Colonic mucosa (tissue), 4 donors: Measurements from ENCODE around the gene SPAG16. TPM values are rescaled to one million over a fixed set of nuclear protein-coding genes. Genes with fewer than 3 reads are reported as not detected.

ENCODE experiments used
- DNase-seq: peaks from one replicate; pipeline ENCODE4 v3.0.0-alpha.2; 2020
- H3K27ac ChIP-seq: fragments of 200-600 bp; one replicate; pipeline ENCODE4 v1.8.0; 2021
- H3K27me3 ChIP-seq: fragments of 200-600 bp; one replicate; pipeline ENCODE4 v1.8.0; 2021
- H3K36me3 ChIP-seq: fragments of 200-600 bp; one replicate; pipeline ENCODE4 v1.8.0; 2021
- H3K4me1 ChIP-seq: fragments of 200-600 bp; one replicate; pipeline ENCODE4 v1.8.0; 2021; ENCODE audit warnings: mild to moderate bottlenecking
- H3K4me3 ChIP-seq: fragments of 200-600 bp; one replicate; pipeline ENCODE4 v1.8.0; 2021
- H3K9ac ChIP-seq, 2 donors: one replicate each; pipeline ENCODE4 v1.7.0; 2013; ENCODE audit warnings: control low read depth in 2 of 2, low read depth in 2 of 2, low read length in 2 of 2
- H3K9me3 ChIP-seq: fragments of 200-600 bp; one replicate; pipeline ENCODE4 v1.8.0; 2021
- intact Hi-C: fragments of 100-400 bp; cut with DNase I; formaldehyde crosslinking; loops from one replicate; pipeline ENCODE4 v1.14.1; 2022
- total RNA-seq, 2 donors: library from RNA; stranded (reverse); fragmentation: NEBNext Ultra II Directional in 1 of 2; extraction: Animal tissue kit (Norgen Biotek cat#: 25700) in 1 of 2; gene quantifications; one replicate each; pipeline ENCODE4 v1.2.1, GENCODE V29; 2021
- TF ChIP-seq, protein P1 (sequence below): fragments of 200-600 bp; IDR thresholded peaks from one replicate; pipeline ENCODE4 v1.8.0; 2022; ENCODE audit warnings: antibody characterized with exemption, mild to moderate bottlenecking
- donor health status: healthy.
- donor health status: DM: no; HTN: no; CAD: no.
- donor health status: DM: no; HTN: no; CAD: no.

SPAG16 gene
- total RNA-seq, 2 donors from 2014 or later, result 18.6 to 25.5 TPM

DNA sequence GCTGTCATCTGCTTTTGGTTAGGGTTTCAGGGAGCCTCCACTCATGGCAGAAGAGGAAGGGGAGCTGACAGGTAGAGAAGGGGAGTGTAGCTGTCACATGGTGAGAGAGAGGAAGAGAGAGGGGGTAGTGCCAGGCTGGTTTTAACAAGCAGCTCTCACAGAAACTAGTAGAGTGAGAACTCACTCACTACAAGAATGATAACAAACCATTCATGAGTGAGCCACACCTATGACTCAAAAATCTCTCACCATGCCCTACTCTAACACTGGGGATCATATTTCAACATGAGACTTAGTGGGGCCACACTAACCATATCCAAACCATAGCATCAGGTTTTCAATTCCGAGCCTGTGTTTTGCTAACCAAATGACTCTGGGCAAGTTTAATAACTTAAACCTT lies 851.7 kb downstream of the SPAG16 start:
- no peaks in the 10 kb centered on the region for H3K4me1 ChIP-seq
- no peak for DNase-seq
- intact Hi-C loops, result no loop called here
- no peaks in the 10 kb centered on the region for H3K9me3 ChIP-seq
- no peak overlapping the region for H3K9ac ChIP-seq
- no peak overlapping the region for H3K27ac ChIP-seq
- TF ChIP-seq, protein P1, sequence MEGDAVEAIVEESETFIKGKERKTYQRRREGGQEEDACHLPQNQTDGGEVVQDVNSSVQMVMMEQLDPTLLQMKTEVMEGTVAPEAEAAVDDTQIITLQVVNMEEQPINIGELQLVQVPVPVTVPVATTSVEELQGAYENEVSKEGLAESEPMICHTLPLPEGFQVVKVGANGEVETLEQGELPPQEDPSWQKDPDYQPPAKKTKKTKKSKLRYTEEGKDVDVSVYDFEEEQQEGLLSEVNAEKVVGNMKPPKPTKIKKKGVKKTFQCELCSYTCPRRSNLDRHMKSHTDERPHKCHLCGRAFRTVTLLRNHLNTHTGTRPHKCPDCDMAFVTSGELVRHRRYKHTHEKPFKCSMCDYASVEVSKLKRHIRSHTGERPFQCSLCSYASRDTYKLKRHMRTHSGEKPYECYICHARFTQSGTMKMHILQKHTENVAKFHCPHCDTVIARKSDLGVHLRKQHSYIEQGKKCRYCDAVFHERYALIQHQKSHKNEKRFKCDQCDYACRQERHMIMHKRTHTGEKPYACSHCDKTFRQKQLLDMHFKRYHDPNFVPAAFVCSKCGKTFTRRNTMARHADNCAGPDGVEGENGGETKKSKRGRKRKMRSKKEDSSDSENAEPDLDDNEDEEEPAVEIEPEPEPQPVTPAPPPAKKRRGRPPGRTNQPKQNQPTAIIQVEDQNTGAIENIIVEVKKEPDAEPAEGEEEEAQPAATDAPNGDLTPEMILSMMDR, result no peak
- no peaks in the 10 kb centered on the region for H3K36me3 ChIP-seq
- H3K4me3 ChIP-seq, result no peak overlapping the region
- no peaks in the 10 kb centered on the region for H3K27me3 ChIP-seq

DNA sequence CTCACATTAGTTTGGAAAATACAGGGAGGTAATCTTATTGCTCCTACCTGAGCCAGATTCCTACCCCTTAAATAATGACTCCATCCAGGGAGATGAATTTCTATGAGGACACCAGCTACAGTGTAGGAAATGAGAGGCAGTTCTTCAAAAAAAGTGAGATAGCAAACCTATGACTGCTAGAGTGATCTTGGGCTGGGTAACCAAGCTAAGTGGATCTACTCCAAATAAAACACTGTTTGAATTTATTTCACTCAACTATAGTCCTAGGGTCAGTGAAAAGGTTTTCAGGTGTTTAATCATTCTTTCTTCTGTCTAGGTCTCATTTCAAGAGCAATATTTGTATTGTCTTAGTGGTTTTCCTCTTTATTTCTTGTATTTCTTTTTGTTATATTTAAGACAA lies 854.5 kb downstream of the SPAG16 start:
- Histone ChIP-seq H3K36me3 (no peaks in the 10 kb centered on the region), H3K4me3 (no peak overlapping the region), H3K9ac (no peak overlapping the region), H3K27ac (no peak overlapping the region), H3K4me1 (no peaks in the 10 kb centered on the region), H3K27me3 (no peaks in the 10 kb centered on the region), H3K9me3 (no peaks in the 10 kb centered on the region)
- TF ChIP-seq, protein P1, result no peak
- intact Hi-C loops, result no loop called here
- DNase-seq, result no peak

DNA sequence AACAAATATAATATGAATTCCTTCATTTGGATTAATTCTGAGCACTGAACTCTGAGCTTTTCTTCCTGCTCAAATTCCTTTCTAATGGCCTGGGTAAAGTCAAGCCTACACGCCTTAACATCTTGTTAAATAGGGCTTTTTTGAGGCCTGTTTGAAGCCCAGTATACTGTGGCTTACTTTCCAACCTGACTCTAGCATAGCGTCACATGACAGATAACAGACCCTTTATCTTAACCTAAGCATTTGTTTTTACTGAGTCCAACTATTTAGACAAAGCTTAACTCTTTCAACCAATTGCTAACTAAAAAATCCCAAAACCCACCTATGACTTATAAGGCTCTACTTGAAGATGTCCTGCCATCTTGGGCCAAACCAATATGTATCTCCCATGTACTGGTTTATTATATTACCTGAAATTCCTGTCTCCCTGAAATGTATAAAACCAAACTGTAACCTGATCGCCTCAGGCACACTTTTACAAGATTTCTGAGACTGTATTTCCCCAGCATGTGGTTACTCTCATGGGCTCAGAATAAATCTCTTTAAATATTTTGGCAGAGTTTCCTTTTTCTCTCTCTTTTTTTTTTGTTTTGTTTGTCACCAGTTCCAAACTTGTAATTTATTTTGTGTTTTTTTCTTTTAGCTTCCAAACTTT lies 855.5 kb downstream of the SPAG16 start:
- Histone ChIP-seq H3K27ac (no peak overlapping the region), H3K4me3 (no peak overlapping the region), H3K9ac (no peak overlapping the region), H3K36me3 (no peaks in the 10 kb centered on the region), H3K4me1 (no peaks in the 10 kb centered on the region), H3K9me3 (no peaks in the 10 kb centered on the region), H3K27me3 (no peaks in the 10 kb centered on the region)
- no peak for DNase-seq
- intact Hi-C loops, result no loop called here
- TF ChIP-seq, protein P1, result no peak

DNA sequence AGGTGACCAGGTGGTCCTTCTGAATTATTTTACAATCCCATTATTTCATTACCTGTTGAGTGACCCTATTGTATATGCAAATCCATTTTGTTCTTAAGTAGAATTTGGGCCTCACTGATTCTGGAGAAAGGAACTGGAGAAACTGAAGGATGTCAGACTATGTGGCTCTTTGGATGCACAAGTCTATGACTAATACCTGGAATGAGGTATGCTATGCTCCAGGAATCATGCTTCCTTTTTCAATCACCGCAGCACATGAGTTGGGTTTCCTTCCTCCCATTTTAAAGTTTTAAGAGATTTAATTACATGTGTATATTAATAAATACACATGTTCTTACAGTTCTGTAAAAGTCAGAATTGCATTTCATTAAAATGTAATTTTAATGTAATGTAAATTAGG lies 872.7 kb downstream of the SPAG16 start:
- intact Hi-C loops, result no loop called here
- H3K9ac ChIP-seq, result no peak overlapping the region
- H3K27ac ChIP-seq, result no peak overlapping the region
- no peak overlapping the region for H3K4me3 ChIP-seq
- H3K9me3 ChIP-seq, result no peaks in the 10 kb centered on the region
- TF ChIP-seq, protein P1, result no peak
- no peak for DNase-seq
- H3K36me3 ChIP-seq, result no peaks in the 10 kb centered on the region
- no peaks in the 10 kb centered on the region for H3K27me3 ChIP-seq
- no peaks in the 10 kb centered on the region for H3K4me1 ChIP-seq

DNA sequence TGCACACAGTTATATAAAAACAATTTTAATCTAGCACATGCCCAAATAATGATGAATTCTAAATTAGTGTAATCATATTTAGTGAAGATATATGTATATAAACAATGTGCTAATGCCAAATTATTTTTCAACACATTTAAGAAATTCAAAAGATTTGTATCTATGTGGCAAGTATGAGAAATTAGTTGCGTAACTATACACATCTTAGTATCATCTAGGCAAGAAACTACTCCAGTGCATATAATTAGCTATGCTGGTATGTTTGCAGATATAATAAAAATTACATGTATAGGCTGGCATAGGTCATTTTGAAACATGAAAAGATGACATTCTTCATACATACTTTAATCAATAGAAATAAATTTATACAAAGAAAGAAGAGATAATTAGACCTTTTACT lies 874.6 kb downstream of the SPAG16 start:
- H3K4me3 ChIP-seq, result no peak overlapping the region
- DNase-seq, result no peak
- H3K36me3 ChIP-seq, result no peaks in the 10 kb centered on the region
- intact Hi-C loops, result no loop called here
- TF ChIP-seq, protein P1, result no peak
- H3K27me3 ChIP-seq, result no peaks in the 10 kb centered on the region
- no peaks in the 10 kb centered on the region for H3K4me1 ChIP-seq
- H3K9me3 ChIP-seq, result no peaks in the 10 kb centered on the region
- no peak overlapping the region for H3K9ac ChIP-seq
- no peak overlapping the region for H3K27ac ChIP-seq
